Activated CD8-positive, alpha-beta memory T cell treated with anti-CD3 and anti-CD28 coated beads for 36 hours (primary cell): ENCODE results near the gene BCAS3. TPM values are rescaled to one million over a fixed set of nuclear protein-coding genes. Genes with fewer than 3 reads are reported as not detected.
"Not testable (repeated sequence)": the region's sequence is repeated elsewhere in the genome, so short reads cannot be mapped to it uniquely, and the experiment has no call there.

ENCODE experiments used
- CTCF ChIA-PET: fragments of 350-600 bp; sonication (Branson Sonifier 250); formaldehyde crosslinking; loops from one replicate; lab custom pipeline; 2021; ENCODE audit warnings: antibody characterized with exemption; lab: Charles Lee
- POLR2A ChIA-PET: fragments of 350-600 bp; sonication (Branson Sonifier 250); formaldehyde crosslinking; loops from one replicate; lab custom pipeline; 2021; ENCODE audit warnings: antibody characterized with exemption; lab: Charles Lee
- total RNA-seq, 2 experiments: library from RNA; stranded (reverse); gene quantifications; one replicate each; pipeline ENCODE4 v1.2.3, GENCODE V29; 2021

Gene BCAS3
- total RNA-seq, 2 experiments from 2014 or later: 6.9 to 9.3 TPM

DNA sequence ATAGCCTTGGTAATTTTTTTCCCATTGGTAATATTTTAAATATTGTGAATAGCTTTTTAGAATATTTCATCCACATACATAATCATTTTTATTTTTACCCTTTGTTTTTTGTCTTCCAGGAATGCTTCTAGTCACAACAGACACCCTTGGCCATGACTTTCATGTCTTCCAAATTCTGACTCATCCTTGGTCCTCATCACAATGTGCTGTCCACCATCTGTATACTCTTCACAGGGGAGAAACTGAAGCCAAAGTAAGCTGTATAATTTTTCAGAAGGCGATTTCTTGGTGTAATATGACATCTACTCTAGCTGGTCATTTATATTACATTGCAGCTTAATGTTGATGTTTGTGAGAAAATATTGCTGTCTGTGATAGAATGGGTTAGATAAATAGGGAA lies 269.4 kb downstream of the BCAS3 start:
- CTCF ChIA-PET: no interaction called here
- POLR2A ChIA-PET: no interaction called here

DNA sequence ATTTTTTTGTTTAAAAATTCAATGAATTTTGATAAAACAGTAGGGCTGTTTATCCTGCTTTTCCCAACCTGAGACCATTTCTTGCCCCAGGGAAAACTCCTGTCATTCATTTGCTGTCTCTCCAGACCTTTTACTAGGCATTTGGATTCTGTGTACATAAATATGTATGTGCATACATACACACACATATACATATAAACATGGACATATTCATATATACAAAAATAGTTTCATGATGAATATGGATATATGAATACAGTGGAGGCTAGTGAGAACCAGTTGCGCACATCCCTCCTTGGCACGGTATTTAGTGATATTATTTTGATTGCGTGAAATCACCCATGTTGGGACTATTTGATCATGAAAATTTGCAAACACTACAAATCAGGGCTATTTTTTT lies 269.9 kb downstream of the BCAS3 start:
- ChIA-PET POLR2A (no interaction called here), CTCF (no interaction called here)

DNA sequence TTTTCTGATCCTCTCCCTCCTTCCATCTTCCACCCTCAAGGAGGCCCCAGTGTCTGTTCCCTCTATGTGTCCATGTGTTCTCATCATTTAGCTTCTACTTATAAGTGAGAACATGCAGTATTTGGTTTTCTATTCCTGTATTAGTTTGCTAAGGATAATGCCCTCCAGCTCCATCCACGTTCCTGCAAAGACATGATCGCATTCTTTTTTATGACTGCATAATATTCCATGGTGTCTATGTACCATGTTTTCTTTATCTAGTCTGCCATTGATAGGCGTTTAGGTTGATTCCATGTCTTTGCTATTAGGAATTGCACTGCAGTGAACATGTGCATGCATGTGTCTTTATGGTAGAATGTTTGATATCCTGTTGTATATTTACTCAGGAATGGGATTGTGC lies 275.1 kb downstream of the BCAS3 start:
- CTCF ChIA-PET: no interaction called here
- POLR2A ChIA-PET: no interaction called here

DNA sequence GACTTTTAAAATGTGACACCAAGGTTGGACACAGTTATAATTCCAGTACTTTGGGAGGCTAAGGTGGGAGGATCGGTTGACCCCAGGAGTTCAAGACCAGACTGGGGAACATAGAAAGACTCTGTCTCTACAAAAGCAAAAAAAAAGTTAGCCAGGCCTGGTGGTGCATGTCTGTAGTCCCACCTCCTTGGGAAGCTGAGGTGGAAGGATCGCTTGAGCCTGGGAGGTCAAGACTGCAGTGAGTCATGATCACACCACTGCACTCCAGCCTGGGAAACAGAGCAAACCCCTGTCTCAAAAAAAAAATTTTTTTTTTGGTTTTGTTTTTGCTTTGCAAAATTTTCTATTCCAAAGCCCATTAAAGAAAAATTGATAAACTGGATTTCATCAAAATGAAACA lies 281.4 kb downstream of the BCAS3 start:
- CTCF ChIA-PET: no interaction called here
- POLR2A ChIA-PET: no interaction called here

DNA sequence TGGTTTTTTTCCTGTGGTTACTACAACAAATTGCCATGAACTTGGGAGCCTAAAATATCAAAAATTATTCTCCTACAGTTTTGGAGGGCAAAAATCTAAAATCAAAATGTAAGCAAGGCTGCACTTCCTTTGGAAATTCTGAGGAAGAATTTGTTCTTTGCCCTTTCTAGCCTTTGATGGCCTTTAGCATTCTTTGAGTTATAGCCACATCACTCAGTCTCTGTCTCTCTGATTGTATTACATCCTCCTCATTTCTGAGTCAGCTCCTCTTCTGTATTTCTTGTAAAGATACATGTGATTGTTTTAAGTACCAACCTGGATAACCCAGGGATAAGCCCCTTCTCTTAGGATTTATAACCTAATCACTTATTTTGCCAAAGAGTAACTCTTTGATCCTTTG lies 282.0 kb downstream of the BCAS3 start:
- CTCF ChIA-PET: no interaction called here
- POLR2A ChIA-PET: no interaction called here

DNA sequence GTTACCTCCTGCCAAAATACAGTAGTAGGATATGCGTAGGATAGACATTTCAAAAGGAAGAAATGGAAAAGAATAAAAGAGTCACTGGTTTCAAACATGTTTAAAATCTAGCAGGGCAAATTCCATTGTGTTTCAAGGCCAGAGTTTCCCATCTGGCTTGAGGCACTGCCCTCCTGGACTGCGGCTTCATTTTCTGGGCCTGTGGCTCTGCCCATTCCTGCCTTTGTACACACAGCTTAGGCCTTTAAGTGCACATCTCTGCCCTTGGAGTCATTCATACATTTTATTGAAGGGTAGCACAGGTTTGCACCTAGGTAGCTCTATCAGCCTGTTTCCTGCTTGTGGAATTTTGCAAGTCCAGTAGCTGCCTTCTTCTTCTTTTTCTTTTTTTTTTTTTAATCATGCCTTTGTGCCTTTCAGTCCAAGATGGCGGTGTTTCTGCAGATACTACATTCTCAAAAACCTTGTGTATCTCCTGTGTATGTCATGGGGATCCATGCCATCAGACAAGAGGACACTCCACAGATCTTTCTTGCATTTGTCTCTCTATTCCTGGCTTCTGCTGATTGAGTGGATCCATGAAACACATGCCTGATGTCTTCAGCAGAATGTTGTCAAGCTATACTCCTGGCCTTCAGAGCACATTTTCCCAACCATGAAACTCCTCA lies 282.9 kb downstream of the BCAS3 start:
- CTCF ChIA-PET: no interaction called here
- POLR2A ChIA-PET: no interaction called here

DNA sequence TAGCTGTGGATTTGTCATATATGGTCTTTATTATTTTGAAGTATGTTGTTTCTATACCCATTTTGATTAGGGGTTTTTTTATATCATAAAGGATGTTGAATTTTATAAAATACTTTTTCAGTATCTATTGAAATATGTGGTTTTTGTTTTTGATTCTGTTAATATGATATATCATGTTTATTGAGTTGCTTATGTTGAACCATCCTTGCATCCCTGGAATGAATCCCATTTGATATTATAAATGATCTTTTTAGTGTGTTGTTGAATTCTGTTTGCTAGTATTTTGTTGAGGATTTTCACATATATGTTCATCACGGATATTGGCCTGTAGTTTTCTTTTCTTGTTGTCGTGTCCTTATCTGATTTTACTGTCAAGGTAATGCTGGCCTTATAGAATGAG lies 286.5 kb downstream of the BCAS3 start:
- POLR2A ChIA-PET: interaction anchor here (0.6 kb wide), 1 partner anchor 493 kb away, joined by 3 read pairs; no protein-coding TSS in a partner anchor
- CTCF ChIA-PET: no interaction called here

DNA sequence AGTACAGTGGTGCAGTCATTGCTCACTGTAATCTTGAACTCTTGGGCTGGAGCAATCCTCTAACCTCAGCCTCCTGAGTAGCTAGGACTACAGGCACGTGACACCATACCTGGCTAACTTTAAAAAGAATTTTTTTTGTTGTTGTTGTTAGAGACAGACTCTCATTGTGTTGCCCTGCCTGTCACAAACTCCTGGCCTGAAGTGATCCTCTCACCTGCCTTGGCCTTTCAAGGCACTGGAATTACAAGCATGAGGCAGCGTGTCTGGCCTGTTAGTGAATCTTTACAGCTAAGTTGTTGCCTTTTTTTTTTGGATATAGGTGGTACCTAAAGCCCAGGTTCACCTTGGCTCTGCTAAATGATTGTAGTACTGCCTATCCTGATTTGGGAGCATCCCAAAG lies 290.6 kb downstream of the BCAS3 start:
- ChIA-PET POLR2A (no interaction called here), CTCF (no interaction called here)

DNA sequence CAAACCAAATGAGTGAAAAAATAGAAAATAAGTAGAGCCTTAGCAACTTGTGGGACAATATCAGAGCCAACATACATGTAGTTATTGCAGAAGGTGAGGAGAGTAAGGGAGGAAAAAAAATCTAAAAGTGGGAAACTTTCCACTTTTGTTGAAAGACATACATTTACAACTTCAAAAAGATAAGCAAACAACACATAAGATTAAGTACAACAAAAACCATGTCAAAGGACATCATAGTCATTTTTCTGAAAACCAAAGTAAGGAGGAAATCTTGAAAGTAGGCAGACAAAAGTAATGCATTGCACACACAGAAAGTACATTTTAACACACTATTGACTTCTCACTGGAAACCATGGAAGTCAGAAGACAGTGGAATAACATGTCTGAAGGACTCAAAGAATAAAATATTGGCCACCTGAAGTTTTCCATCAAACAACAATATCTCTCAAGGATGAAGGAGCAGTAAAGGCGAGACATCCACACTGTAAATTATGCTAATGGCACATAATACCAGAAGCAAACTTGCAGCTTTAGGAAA lies 291.9 kb downstream of the BCAS3 start:
- POLR2A ChIA-PET: no interaction called here

DNA sequence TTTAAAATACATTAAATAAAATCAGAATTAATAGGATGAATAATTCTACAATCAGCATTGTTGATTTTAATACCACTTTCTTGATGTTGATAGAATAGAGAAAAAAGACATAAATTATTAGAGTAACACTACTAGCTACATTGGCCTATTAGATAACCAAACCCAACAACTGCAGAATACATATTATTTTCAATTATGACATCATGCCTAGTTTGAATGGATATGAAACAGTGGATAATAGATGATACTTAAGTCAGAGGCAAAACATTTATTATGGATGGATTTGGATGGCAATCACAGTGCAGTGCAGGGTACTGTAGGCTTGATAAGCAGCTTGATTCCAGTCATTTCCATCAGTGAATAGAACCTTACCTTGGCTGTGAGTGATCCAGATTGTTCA lies 293.1 kb downstream of the BCAS3 start:
- ChIA-PET POLR2A (no interaction called here), CTCF (interaction anchor here (1.0 to 2.3 kb wide), 3 partner anchors 19 to 279 kb away, joined by 3 to 8 read pairs (median 5); no protein-coding TSS in a partner anchor)

More for the DNA sequence above, 291.9 kb downstream of the BCAS3 start:
- CTCF ChIA-PET: no interaction called here

DNA sequence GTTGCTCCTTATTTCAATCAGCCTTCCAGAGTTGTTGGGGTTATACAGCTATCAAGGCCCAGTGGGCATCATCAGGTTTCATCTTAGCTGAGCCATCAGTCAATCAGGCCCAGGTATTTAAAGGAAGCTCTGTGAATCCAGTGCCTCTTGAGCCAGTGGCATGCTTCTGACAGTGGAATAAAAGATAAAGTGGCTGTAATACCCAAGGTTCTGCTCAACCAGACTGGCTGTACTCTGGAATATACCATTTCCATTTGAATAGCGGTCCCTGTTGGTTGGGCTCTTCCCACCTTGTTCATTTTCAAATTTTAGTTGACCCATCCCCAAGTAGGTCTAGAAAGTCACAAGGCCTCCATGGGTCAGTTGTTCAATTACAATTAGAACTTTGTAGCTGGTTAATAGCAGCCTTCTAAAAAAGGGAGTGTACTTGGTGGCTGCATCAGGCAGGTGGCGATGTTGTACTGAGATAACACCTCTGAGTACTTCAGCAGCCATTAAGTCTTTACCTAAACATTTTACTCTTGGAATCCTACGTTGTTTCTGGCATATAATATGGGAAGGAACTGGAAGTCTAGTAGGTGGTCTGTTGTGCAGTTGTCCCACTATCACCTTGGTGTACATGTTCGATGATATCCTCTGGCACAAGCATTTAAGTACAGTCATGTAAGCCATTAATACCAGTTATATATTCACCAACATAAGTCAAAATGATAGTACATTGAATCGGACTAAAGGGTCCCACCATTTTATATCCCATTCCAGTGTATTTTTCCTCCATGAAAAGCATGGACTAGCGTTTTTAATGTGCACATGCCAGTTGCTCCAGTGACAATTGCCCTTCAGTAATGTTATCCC lies 294.1 kb downstream of the BCAS3 start:
- ChIA-PET POLR2A (no interaction called here), CTCF (interaction anchor here (0.6 to 2.3 kb wide), 9 partner anchors 9 to 441 kb away, joined by 3 to 8 read pairs (median 4); no protein-coding TSS in a partner anchor)

DNA sequence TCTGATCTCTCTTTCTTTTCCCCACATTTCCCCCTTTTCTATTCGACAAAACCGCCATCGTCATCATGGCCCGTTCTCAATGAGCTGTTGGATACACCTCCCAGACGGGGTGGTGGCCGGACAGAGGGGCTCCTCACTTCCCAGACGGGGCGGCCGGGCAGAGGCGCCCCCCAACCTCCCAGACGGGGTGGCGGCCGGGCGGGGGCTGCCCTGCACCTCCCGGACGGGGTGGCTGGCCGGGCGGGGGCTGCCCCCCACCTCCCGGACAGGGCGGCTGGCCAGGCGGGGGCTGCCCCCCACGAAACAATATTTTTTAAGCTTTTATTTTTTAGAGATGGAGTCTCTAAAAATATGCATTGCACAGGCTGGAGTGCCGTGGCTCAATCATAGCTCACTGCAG lies 299.2 kb downstream of the BCAS3 start:
- CTCF ChIA-PET: interaction anchor here (0.6 kb wide), 1 partner anchor 61 kb away, joined by 3 read pairs; no protein-coding TSS in a partner anchor
- POLR2A ChIA-PET: not testable (repeated sequence)

DNA sequence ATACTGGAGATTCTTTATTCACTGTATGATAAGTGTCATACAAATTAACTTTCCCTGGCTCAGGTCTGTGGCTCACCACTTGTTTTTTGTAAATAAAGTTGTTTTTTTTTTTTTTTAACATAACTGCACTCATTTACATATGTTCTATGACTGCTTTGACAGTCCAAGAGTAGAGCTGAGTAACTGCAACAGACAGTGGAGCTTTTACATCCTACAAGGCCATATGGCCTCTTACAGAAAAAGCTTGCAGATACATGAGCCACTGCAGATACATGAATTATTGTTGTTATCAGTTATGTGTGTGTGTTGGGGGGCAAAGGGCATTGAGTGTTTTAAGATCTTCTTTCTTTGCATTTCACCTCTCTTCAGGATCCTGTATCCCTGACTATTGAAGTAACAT lies 311.7 kb downstream of the BCAS3 start:
- CTCF ChIA-PET: interaction anchor here (0.6 to 0.7 kb wide), 2 partner anchors 73 to 353 kb away, joined by 4 read pairs; no protein-coding TSS in a partner anchor
- POLR2A ChIA-PET: no interaction called here

DNA sequence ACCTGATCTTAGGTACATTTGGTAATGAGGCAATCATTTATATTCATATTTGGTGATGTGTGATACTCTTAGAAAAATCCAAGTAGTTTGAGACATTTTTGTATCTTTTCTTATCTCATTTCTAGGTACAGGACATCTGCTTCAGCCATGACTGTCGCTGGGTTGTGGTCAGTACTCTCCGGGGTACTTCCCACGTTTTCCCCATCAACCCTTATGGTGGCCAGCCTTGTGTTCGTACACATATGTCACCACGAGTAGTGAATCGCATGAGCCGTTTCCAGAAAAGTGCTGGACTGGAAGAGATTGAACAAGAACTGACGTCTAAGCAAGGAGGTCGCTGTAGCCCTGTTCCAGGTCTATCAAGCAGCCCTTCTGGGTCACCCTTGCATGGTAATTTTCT lies 312.2 kb downstream of the BCAS3 start:
- POLR2A ChIA-PET: no interaction called here
- CTCF ChIA-PET: no interaction called here

DNA sequence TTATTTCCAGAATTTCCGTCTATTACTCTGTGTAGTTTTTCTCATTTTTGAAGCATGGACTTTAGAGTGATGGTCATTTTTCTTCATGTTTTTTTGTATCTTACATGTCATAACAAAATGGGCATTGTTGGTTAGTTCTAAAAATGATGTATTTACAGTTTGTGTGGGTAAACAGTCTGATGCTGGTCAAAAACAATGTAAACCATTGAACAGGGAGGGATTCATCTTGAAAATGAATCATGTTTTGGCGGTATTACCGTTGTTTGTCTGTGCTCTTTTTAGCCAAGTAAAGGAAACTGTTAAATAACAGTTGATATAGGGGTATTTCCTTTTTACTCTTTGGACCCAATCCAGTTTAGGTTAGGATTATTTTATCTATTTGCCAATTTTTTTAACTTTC lies 315.8 kb downstream of the BCAS3 start:
- CTCF ChIA-PET: no interaction called here

DNA sequence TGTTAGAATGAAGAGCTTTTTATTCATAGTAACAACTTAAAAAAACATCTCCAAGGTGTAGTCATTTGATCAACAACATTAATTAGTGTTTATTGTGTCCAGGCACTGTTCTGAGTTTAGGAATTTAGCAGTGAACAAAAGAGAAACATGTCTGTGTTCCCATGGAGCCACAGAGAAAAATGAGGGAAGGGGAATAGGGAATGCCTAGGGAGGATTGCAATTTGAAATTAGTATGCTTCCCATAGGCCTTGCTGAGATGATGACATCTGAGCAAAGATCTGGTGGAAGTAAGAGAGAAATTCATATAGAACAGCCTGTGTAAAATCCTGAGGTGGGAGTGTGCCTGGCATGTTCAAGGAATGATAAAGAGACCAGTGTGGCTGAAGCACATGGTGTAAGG lies 318.0 kb downstream of the BCAS3 start:
- POLR2A ChIA-PET: no interaction called here
- CTCF ChIA-PET: no interaction called here

More for the DNA sequence above, 315.8 kb downstream of the BCAS3 start:
- POLR2A ChIA-PET: no interaction called here

DNA sequence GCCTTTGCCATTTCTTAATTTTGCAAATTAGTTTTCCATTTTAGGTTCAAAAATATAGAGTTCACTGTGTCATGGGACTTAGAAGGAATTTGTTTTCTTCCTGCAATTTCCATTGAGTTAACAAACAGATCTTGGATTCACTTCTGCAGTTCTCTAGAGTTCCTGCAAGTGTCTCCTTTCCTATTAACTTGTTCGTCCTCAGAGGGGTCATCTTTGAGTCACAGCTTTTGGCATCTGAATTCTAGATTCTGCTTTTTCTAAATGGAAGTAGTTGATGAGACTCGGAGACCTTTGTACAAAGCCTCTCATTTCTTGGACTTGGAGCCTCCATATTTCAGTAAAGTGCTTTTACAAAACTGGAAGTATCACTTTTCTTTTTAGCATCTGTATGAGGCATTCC lies 323.3 kb downstream of the BCAS3 start:
- ChIA-PET POLR2A (no interaction called here), CTCF (interaction anchor here (1.2 kb wide), 1 partner anchor 29 kb away, joined by 3 read pairs; no protein-coding TSS in a partner anchor)

DNA sequence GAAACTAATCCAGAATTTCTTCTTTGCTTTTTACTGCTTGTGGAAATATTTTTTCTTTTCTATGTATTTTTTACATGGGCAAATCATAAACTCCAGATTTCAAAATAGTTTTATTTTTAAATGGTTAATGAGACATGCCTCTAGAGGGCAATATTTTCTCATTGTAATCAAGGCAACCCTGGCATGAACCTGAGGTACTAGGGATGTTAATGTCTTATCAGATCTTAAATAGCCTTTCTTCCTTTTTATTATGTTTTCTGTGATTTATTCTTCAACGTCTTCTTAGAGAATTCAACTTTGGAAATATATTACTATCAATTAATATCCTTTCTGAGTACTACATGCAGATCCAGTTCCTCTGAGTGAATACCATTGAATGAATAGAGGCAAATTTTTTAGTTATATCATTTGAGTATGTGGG lies 324.7 kb downstream of the BCAS3 start:
- ChIA-PET POLR2A (no interaction called here), CTCF (no interaction called here)

DNA sequence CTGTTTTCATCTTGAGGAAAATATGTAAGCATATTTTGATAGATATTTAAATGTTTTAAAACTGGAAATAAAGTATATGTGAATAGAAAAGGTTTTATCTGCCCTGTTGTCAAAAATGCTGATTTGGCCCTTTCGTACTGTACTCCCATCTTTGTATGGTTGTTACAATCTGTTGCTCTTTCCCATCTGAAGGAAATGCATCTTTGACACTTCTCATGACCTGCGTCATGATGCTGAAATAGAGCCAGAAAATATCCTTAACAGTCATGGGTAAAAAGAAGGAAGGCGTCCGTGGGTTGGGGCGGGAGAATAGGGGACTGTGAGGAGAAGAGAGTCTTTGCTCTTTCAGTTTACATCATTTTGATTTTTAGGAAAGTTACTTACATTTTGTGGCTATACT lies 327.7 kb downstream of the BCAS3 start:
- ChIA-PET POLR2A (no interaction called here), CTCF (no interaction called here)

DNA sequence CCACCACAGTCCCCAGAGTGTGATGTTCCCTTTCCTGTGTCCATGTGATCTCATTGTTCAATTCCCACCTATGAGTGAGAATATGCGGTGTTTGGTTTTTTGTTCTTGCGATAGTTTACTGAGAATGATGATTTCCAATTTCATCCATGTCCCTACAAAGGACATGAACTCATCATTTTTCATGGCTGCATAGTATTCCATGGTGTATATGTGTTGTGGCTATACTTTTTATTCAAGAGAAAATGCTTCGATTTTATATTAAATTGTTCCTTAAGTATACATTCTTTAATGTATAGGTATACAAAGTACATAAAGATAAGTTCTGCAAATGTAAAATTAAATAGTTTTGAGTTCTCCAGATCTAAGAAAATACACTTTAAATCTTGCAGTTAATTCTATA lies 328.3 kb downstream of the BCAS3 start:
- CTCF ChIA-PET, POLR2A ChIA-PET: not testable (repeated sequence)
